DMS153 treated with DMSO at 0.1 percent for 48 hours (cell line): ENCODE data around the gene SRC.
"Not testable (repeated sequence)": the region's sequence is repeated elsewhere in the genome, so short reads cannot be mapped to it uniquely, and the experiment has no call there.

Experiments
- DNase-seq: peaks from one replicate; lab custom pipeline; 2025; ENCODE audit not compliant: unreplicated experiment; lab: John Stamatoyannopoulos, UW

SRC gene

GRCh38 chr20:37336369-37337207 is 9.4 kb upstream of the SRC start:
- DNase-seq: no peak

GRCh38 chr20:37337208-37337991 is 8.5 kb upstream of the SRC start:
- DNase-seq: no peak

- DNase-seq: not testable (repeated sequence)
Measured at GRCh38 chr20:37338380-37338779, 7.6 kb upstream of the SRC start.

- DNase-seq: no peak
Measured at GRCh38 chr20:37339208-37339607, 6.7 kb upstream of the SRC start.

GRCh38 chr20:37339764-37340109 is 6.2 kb upstream of the SRC start:
- DNase-seq: not testable (repeated sequence)

- no peak for DNase-seq
Measured at GRCh38 chr20:37340998-37341397, 4.9 kb upstream of the SRC start.

- DNase-seq: no peak
Measured at GRCh38 chr20:37341632-37342031, 4.3 kb upstream of the SRC start.

GRCh38 chr20:37342231-37343177 is 3.4 kb upstream of the SRC start:
- DNase-seq: no peak

GRCh38 chr20:37343212-37343993 is 2.5 kb upstream of the SRC start:
- no peak for DNase-seq

- no peak for DNase-seq
Measured at GRCh38 chr20:37343994-37344355, 2.0 kb upstream of the SRC start.

- DNase-seq: no peak
Measured at GRCh38 chr20:37344506-37345338, 1.2 kb upstream of the SRC start.

- DNase-seq: no peak
Measured at GRCh38 chr20:37346236-37346534, 245 bp downstream of the SRC start.

- DNase-seq: no peak
Measured at GRCh38 chr20:37346535-37347346, 801 bp downstream of the SRC start.

GRCh38 chr20:37347347-37347823 is 1.4 kb downstream of the SRC start:
- no peak for DNase-seq

GRCh38 chr20:37347891-37348791 is 2.2 kb downstream of the SRC start:
- DNase-seq: no peak

- no peak for DNase-seq
Measured at GRCh38 chr20:37348792-37349516, 3.0 kb downstream of the SRC start.
